Ureter (tissue), 1 donor: Measurements from ENCODE around the gene CDK1. TPM values are rescaled to one million over a fixed set of nuclear protein-coding genes. Genes with fewer than 3 reads are reported as not detected.

Source experiments
- DNase-seq: peaks from one replicate; pipeline ENCODE4 v3.0.0-alpha.2; 2020; ENCODE audit warnings: low spot score
- total RNA-seq: library from RNA; stranded (reverse); gene quantifications from one replicate; pipeline ENCODE4 v1.2.4, GENCODE V29; 2023
- donor health status: DM: yes; HTN: yes; CAD: no.

The CDK1 gene
- total RNA-seq, 1 donor from 2014 or later: 2.4 TPM

DNA sequence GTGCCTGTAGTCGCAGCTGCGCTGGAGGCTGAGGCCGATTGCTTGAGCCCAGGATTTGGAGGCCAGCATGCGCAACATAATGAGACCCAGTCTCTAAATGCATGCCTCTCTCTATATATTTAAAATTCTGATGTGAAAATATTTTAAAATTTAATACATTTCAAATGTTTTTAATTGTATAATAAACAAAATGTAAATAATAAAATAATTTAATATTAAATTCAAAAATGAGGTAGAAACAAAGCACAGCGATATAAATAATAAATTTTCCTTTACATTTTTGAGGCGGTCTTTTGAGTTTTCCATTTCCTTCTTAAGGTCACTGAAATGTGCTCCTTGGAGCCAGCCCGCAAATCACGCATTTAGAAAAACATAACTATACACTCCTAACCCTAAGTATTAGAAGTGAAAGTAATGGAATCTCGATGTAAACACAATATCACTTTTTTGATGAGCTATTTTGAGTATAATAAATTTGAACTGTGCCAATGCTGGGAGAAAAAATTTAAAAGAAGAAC, 523 bp upstream of the CDK1 start:
- DNase-seq: no peak

DNA sequence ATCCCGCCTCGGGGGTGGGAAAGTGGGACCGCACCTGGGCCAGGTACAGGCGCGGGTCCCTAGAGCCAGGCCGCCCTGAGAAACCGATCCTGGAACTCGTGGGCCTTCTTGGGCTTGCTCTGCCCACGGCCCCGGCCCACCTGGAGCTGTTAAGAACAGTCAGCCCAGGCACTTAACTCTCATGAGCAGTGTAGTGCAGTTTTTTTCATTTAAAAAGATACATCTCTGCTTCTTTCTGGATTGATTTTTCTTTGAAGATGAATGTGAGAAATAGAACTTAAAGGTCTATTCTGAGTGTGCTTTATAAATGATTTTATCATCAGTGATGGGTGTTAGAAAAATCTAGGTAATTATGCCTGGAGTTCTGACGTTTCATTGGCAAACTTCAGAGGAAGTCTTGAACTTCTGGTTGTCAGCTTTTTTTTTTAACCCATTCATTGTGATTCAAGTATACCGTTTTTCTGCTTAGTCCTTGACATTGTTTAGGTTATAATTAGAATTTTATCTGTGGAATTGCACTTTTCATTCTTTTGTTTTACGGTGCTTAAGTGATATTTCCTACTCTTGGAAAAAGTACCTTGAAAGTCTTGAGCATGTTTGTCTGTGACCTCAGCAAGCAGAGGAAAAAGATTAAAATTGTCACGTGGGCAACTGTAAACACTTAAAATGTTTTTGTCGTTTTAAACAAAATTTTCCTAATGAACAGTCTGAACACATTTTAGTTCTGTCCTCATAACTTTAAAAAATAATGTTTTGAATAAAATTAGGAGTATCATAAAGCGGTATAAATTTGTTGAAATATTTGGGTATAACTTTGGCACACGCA, 906 bp downstream of the CDK1 start:
- DNase-seq: no peak

DNA sequence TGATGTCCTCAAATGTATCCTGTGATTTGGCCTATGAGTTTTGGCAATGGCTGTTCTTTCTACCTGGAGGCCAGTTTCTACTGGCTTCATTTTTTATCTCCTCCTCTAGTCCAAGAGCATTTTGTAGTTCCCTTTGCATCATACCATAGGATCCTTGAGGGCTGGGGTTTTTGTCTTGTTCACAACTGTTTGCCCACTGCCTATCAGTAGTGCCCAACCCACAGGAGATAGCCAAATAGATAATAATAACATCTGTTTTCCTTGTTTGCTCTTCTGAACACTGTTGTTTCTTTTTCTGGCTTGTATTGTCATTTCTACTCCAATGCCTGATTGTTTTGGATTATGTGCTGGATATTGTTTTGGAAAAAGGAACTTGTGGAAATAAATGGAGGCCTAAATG, 3.4 kb downstream of the CDK1 start:
- no peak for DNase-seq

DNA sequence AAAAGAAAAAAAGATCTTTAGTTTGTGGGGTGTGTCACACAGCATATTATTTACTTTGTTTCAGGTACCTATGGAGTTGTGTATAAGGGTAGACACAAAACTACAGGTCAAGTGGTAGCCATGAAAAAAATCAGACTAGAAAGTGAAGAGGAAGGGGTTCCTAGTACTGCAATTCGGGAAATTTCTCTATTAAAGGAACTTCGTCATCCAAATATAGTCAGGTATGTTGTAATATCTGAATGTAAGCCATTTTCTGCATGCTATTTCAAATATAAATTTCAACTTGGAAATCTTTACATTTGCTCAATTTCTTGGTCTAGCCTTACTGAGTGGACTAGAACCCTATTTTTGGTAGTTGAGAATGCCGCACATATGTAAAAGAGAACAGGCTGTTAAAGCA, 6.4 kb downstream of the CDK1 start:
- no peak for DNase-seq

DNA sequence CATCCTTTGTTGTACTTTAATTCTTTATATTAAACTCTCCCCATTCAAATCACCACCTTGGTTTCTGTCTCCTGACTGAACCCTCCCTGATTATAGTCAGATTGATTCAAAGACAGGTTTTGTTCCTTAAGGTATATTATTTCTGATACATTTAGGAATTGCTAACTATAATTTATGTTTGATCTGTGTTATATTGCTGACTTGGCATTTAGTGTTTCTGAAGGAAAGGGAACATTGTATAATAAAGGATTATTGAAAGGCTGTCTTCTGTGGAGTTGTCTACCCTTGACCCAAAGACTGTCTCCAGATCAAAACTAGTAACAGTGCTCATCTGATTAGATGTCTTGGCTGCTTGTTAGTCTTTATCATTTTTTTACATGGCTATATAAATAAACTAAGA, 10.3 kb downstream of the CDK1 start:
- DNase-seq: no peak

DNA sequence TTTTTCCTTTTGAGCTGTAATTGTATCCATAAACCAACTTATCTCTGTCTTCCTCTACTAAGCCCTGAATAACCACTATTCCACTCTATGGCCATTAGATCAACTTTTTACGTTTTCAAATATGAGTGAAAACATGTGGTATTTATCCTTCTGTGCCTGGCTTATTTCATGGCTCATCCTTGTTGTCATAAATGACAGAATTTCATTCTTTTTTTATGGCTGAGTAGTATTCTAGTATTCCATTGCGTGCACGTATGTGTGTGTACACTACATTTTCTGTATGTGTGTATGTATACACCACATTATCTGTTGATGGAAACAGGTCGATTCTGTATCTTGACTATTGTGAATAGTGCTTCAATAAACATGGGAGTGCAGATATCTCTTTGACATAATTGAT, 11.1 kb downstream of the CDK1 start:
- DNase-seq: no peak

DNA sequence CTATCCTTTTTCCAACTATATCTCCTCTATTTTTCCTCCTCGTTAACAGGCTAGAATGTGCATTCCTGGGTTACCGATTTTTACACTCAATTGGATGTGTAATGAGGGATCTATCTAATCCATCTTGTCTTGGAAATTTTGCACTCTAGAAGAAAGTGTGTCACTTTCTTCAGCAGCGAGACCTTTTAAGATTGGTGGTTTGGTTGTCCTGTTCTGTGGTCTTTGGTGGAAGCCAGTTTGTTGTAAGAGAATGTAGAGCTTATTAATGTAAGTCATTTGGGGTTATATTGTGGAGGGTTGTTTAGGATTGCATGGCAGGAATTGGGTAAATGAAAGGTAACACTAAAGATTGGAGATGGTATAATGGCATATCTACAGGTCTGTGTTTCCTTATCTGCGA, 16.7 kb downstream of the CDK1 start:
- no peak for DNase-seq

DNA sequence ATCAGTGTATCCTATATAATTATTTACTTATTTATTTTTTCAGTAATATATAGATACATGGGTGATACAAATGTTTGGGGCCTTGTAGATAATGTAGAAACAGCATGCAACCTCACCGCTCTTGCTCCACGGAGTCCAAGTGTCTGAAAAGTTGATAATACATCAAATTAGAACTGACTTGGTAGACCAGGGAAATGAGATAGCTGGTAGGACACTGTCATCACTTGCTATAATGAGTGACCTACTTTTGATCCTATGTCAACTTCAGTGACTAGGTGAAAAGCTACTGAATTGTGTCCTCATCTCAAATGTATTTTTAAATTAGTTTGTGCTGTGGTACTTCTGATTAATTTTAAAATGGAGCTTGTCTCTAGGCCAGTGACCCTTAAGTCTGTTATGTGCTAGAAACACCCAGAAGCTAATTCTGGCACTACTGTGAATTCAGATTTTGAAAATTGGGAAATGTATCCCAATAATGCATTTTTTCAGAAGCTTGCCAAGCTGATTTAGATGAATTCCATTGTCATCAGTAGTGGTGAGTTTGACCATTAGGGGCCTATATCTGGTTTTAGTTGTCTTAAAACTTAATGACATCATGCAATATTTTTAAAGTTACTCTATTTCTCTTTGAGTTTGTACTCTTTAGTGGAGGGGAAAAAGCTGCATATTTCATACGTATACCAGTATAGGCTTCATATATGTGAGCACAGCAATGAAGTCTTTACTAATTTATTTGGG, 17.4 kb downstream of the CDK1 start:
- no peak for DNase-seq

DNA sequence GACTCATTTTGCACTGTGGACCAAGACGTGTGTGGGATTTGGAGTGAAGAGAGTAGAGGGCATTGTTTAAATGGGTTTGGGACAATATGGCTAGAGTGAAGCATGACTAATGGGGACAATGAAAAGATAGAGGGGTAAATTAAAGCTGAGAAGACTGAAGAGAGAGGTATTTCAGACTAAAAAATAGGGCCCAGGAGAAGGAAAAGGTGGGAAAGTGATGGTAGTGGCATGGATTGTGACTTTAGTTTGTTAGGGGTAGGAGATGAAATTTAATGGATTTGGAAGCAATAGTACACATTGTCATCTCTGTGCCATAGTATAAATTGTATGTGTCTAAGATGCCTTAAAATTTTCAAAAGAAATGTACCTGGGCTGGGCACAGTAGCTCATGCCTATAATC, 18.2 kb downstream of the CDK1 start:
- DNase-seq: no peak

DNA sequence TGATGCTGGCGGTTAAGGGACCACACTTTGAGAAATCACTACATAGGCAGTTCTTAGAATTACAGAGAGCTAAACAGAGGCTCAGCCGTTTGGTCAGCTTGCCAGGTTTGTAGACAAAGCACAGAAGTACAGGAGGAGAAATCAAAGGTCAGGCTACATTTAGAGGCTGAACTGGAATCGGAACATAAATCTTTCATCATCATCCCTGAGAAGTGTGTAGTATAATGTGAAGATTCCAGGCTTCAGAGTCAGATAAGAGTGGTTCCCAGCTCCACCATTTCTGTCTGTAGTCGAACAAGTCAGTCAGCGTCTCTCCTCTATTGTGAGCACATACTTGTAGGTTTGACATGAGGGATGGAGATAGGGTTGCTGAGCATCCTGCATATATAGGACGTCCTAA, 18.9 kb downstream of the CDK1 start:
- DNase-seq: no peak

DNA sequence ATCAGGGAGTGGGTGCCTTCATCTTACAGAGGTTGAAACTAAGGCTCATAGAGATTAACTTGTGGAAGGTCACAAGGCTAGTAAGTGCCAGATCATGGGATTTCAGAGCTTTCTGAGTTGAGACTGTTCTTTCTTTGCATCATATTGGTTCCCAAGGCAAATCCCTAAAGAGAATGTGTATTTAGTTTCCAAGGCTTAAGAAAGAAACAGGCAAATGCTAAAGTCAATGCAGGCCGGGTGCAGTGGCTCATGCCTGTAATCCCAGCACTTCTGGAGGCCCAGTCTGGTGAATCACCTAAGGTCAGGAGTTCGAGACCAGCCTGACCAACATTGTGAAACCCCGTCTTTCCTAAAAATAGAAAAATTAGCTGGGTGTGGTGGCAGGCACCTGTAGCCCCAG, 19.8 kb downstream of the CDK1 start:
- DNase-seq: no peak

DNA sequence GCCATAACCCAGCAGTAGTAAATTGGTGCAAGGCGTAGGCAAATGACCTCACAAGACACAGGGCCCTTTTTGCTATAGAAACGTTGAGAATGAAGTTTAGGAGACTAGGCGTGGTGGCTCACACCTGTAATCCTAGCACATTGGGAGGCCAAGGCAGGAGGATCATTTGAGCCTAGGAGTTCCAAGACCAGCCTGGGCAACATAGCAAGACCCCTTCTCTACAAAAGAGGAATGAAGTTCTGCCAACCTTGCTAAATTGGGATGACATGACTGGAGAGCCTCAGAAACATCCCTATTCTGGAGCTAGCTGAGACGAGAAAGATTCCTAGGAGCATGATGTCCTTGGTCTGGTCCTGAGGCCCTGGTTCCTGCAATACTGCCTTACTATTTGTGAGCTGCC, 20.6 kb downstream of the CDK1 start:
- no peak for DNase-seq

DNA sequence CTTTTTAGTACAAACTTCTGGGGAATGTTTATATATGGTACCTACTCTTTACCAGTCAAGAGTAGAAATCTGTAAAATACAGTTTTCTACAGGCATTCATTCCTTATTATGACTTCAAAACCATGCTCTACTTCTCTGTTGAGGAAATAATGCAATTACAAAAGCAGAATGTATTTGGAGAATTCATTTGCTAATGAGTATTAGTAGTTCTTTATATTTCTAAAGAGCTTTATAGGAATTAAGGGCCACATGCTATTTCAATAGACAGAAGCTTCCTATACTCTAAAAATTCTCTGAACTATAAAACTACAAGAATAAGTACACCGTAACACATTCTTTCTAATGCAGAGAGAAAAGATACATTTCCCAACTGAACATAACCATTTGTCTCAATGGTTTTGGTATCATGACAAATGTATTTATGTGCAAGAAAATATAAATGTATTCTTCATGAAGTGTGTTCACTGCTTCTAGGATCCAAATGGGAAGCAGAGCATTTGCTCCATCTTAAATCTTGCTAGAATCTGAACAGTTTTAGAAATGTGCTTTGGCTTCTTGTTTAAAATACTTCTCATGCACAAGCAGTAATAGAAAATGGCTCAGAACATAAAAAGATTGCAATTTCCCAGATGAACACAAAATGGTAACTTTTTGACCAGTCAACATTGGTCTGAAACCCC, 21.8 kb downstream of the CDK1 start:
- DNase-seq: no peak

DNA sequence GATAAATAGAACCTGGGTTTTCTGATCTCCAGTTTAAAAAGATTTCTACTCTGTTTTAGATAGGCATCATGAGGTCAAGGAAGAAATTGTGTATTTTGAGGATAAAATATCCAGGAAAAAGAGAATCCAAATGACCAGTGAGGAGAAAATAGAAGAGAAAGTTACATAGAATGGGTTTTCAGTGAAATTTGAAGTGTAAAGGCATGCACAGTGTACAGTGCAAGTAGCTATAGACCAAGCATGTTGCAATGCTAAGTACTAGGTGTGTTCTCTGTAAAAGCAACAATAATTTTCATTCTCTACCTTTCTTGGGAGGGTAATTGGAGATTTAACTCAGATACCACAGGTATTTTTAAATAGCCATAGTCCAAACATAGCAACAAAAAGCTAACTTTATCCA, 22.6 kb downstream of the CDK1 start:
- DNase-seq: no peak

DNA sequence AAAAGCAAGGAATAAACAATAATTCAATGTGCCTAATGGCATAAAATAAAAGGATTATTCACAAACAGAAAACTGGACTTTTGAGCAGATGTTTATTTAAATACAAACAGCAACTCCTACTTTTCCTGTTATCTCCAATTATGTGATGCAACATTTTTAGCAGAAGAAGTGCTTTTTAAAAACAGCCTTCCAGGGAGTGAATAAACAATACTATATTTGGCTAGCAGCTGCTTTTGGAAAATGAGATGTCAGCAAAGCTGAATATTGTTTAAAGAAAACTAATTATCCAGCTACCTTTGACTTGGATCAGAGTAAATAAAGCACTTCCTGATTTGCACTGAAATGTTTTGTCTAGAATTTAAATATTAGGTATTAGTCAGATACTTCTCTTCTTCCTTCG, 23.2 kb downstream of the CDK1 start:
- DNase-seq: no peak

DNA sequence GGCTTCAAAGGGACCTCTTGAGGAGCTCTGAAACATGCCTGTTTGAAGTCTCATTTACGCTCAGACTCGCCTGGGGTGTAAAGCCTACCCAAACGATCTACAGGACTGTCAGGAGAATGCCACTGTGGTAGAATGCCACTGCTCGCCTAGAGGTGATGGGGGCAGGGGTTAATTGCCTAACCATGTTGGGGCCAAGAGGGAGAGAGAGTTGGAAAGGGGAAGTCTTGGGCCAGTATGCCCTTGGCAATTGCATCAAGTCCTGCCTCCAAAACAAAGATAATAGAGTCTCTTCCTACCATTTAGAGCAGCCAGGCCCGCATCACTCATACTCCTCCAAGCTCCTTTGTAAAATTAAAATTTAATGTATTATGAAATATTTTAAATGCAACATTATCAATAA, 25.2 kb downstream of the CDK1 start:
- DNase-seq: no peak

DNA sequence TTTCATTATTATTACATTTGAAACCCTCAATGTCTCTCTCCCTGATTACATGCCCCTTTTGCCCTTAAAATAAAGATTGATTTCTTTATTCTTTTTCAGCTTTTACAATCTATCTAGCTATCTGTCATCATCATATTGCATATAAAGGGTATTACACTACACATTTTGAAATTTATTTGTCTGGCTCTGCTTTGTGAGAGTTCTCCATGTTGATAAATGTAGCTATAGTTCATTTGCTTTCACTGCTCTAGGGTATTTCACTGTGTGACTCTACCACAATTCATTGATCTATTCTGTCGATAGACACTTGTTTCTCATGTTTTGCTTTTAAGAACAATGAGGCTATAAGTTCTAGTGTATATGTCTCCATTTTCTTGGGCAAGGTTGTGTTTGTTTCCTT, 25.6 kb downstream of the CDK1 start:
- DNase-seq: no peak

DNA sequence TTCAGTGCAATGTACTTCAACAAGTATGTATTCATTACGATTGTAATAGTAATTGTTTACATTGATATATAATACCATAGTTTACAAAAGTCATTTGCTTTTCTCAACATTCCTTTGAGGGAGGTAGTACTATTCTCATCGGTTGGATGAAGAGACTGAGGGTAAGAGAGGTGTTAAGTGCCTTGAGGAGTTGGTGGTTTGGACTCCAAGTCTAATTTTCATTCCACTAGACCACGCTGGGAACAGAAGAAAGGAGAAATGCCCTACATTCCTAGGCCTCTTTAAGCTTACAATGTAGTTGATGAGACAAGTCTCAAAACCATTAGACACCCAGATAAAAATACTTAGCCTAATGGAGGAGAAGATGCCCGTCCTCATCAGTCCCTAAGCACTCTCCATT, 28.6 kb downstream of the CDK1 start:
- DNase-seq: no peak

DNA sequence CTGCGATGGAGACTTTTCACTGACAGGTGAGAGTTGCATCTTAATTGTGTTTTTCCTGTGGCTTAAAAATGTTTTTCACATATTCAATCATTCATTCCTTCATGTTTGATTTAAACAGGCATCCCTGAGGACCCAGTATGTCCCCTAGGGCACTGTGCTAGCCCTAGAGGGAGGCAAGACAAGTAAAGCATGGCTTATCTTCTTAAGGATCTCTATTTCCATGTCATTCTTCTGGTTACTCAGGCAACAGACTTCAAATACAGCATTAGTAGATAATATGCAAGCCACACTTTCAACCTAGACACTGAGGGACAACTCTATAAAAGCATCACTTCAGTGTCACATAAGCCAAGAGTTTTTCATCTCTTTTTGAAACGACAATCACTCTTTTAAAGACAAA, 29.2 kb downstream of the CDK1 start:
- no peak for DNase-seq

DNA sequence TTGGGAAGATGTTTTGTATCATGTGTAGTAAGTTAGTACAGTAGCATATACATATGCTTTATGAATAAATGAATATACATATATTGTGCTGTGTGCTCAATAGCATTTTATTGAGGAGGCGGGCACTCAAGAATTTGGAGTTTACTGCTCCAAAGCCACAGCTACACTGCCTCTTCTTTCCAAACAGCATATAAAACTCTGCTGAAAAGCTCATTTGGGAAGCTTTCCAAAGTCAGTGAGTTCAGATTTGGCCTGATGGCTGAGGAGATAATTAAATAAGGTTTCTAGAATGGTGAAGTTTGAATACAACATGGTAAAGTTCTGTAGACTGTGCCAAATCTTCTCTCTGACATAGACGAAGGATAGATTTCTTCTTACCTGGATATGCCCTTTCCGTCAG, 29.8 kb downstream of the CDK1 start:
- DNase-seq: no peak

DNA sequence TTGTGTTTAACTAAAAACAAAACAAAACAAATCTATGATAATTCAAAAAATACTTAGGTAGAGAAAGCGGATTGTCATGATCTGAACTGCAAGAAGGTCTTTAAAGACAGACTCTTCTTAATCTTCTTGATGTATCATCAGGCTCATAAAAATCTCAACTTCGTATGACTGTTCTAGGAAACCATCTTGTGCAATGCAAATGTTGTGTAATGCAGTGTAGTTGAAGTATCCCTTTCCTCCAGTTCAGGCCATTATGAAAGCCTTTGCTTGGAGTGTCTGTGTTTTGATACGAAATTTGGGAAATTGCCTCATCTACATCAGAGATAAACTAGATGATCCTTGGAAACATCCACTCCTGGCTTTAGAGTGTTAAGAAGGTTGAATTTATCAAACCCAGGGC, 30.9 kb downstream of the CDK1 start:
- no peak for DNase-seq

DNA sequence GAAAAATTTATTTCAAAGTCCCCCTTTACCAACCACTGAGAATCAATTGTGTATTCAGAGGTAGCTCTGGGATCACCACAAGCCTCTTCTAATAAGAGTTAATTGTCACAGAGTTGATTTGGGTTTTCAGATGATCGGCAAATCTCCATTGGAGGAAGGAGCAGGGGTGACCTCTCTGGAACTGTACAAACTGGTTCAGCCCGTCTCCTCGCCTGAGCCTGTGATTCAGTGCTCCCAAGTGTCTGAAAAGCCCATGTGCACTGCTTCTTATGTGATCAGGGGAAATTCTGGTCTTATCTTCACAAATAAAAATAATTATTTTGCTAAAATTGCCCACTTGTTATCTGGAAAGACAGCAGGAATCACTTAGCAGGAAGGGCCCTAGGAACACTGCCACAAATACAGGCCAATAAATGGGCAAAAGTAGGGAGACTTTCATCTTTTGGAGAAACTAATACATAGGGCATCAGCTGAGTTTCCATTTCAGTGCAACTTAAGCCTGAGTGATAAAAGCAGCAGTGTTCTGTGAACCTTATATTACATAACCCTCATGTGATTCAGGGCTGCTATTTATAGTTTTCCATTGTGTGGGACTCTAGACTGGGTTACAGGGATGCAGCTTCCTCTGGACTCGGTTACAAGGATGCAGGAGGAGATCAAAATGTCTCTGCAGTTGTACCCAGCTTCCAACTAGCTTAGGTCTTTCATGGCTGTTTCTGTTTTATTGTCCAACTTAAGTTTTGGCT, 32.3 kb downstream of the CDK1 start:
- peak; percentile 61 for DNase-seq
